ENCODE results near the gene IL13RA2.

Gene IL13RA2

DNA sequence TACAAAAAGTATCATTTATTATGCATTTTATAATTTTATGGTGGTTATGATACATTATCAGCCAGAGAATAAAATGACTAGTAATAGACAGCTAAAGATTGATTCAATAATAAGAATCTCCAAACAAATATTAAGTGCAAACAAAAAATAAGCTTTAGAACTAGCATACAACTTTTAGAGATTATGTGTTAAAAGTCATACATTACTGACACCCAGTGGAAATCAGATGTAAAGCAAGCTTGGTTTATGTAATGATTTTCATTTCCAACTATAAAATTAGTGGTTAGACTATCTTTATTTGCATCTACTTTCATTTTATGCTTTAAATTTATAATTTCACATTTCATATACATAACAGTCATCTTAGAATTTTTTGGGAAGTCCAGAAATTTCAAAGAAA is 57.7 kb downstream of the IL13RA2 start:
- no peak for DNase-seq
- in situ Hi-C loops (cut with HindIII; ENCODE audit: low pct_ligation_motif_present, low sequenced_read_pairs) = no loop called here
- no peak overlapping the region for H3K4me3 ChIP-seq (ENCODE audit: low read depth, low read length)
- H3K27ac ChIP-seq = no peak overlapping the region
- no peaks in the 10 kb centered on the region for H3K27me3 ChIP-seq (replicated peaks)
- TF ChIP-seq, protein P1, sequence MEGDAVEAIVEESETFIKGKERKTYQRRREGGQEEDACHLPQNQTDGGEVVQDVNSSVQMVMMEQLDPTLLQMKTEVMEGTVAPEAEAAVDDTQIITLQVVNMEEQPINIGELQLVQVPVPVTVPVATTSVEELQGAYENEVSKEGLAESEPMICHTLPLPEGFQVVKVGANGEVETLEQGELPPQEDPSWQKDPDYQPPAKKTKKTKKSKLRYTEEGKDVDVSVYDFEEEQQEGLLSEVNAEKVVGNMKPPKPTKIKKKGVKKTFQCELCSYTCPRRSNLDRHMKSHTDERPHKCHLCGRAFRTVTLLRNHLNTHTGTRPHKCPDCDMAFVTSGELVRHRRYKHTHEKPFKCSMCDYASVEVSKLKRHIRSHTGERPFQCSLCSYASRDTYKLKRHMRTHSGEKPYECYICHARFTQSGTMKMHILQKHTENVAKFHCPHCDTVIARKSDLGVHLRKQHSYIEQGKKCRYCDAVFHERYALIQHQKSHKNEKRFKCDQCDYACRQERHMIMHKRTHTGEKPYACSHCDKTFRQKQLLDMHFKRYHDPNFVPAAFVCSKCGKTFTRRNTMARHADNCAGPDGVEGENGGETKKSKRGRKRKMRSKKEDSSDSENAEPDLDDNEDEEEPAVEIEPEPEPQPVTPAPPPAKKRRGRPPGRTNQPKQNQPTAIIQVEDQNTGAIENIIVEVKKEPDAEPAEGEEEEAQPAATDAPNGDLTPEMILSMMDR (IDR thresholded peaks at IDR 0.05; ENCODE audit: low read depth, low read length, missing control alignments) = peak; percentile 15
- no peaks in the 10 kb centered on the region for H3K36me3 ChIP-seq (replicated peaks)

All from brain microvascular endothelial cell (primary cell).